Measurements from ENCODE around the gene CTSF.

GRCh38 chr11:66581261-66581660 lies 12.9 kb upstream of the CTSF start:
- no peak for TF ChIP-seq CTCF (conservative IDR thresholded peaks at IDR 0.05; ENCODE audit: low read length)
- no peak for TF ChIP-seq EZH2phosphoT487 (IDR thresholded peaks at IDR 0.05; ENCODE audit: borderline replicate concordance, low read depth, low read length)
